ENCODE data around the gene SCYGR2.
"Not testable (repeated sequence)": the region's sequence is repeated elsewhere in the genome, so short reads cannot be mapped to it uniquely, and the experiment has no call there.

The SCYGR2 gene

DNA sequence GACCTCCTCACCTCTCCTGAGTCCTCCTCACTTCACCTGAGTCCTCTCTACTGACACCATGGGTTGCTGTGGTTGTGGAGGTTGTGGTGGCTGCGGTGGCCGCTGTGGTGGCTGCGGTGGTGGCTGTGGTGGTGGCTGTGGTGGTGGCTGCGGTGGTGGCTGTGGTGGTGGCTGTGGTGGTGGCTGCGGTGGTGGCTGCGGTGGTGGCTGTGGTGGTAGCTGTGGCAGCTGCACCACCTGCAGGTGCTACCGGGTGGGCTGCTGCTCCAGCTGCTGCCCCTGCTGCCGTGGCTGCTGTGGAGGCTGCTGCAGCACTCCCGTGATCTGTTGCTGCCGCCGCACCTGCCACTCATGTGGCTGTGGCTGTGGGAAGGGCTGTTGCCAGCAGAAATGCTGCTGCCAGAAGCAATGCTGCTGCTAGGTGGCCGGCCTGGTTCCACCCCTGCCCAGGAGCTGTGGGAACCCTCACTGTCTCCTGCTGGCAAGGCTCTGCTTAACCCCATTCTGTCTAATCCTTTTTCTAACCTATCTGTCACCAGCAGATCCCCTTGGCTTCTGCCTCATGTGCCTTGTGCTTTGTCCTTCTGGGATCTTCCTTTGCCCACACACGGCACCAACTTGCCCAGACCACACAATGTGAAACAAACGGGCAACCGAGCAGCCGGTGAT lies at the start of gene SCYGR2:
TSS of gene SCYGR2 (plus strand) at position 59 of the 669 bp plus-strand sequence. CDS start at position 59, 0 bp downstream.
- not testable (repeated sequence) for DNase-seq (ENCODE audit: low spot score); FAIRE-seq

- DNase-seq (ENCODE audit: low spot score) = no peak
- no peak for FAIRE-seq
These were observed 46.9 kb upstream of the SCYGR2 start for GRCh38 chr2:227551836-227552235.

DNA sequence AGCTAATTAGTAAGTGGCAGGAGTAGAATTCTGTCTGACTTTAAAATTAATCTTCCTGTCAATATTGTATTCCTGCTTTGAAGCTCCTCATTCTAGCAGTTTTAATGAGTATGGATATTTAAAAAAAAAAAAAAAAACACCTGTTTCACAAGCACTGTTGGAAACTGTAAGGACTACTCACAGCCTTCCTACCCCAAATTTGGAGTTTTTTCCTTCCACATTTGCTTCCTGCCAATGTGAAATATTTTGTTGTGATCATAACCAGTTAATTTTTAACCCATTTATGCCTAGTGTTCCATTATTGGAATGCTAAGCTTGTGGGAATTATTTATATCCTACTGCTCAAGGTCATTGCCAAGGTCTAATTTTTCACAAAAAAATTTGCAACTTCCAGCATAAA lies 36.1 kb upstream of the SCYGR2 start:
- FAIRE-seq (no peak), DNase-seq (ENCODE audit: low spot score) (no peak)

GRCh38 chr2:227565080-227565479 lies 33.6 kb upstream of the SCYGR2 start:
- no peak for FAIRE-seq
- DNase-seq (ENCODE audit: low spot score) = no peak

DNA sequence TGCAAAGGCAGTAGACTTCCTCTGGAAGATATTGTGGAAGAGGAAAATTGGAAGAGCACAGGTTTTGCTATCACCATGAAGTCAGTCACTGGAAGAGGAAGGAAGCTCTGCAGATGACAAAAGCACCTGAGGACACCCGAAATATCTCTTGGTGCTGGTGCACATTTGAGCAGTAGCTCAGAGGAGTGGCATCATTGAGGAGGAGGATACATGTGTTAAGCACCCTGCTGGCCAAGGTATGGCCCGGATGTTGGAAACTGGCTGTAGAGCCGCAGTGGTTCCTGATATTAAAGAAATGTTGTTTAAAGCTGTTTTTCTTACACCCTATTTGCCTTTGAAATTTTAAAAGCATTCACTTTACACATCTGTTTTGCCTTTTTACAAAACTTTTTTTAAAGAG lies 32.7 kb upstream of the SCYGR2 start:
- no peak for FAIRE-seq
- DNase-seq (ENCODE audit: low spot score) = no peak

GRCh38 chr2:227568852-227569169 lies 29.9 kb upstream of the SCYGR2 start:
- DNase-seq (ENCODE audit: low spot score) (no peak), FAIRE-seq (no peak)

- FAIRE-seq (no peak), DNase-seq (ENCODE audit: low spot score) (no peak)
These were observed 28.1 kb upstream of the SCYGR2 start for GRCh38 chr2:227570615-227571014.

DNA sequence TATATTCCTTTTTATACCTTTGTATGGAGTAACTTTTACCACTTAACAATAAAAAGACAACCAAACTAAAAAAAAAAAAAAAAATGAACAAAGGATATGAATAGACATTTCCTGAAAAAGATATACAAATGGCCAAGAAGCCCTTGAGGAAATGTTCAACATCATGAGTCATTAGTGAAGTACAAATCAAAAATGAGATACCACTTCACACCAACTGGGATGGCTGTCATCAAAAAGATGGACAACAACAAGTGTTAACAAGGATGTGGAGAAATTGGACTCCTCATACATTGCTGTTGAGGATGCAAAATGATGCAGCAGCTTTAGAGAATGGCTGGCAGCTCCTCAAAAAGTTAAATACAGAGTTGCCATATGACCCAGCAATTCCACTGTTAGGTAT lies 22.6 kb upstream of the SCYGR2 start:
- DNase-seq (ENCODE audit: low spot score) = no peak
- FAIRE-seq = no peak

GRCh38 chr2:227576812-227577211 lies 21.9 kb upstream of the SCYGR2 start:
- FAIRE-seq (no peak), DNase-seq (ENCODE audit: low spot score) (no peak)

- DNase-seq (ENCODE audit: low spot score) (no peak), FAIRE-seq (no peak)
These were observed 21.1 kb upstream of the SCYGR2 start for GRCh38 chr2:227577555-227577954.

- no peak for DNase-seq (ENCODE audit: low spot score)
These were observed 20.1 kb upstream of the SCYGR2 start for GRCh38 chr2:227578642-227579041.

GRCh38 chr2:227579791-227580190 lies 18.9 kb upstream of the SCYGR2 start:
- no peak for FAIRE-seq
- no peak for DNase-seq (ENCODE audit: low spot score)

More at GRCh38 chr2:227578642-227579041, 20.1 kb upstream of the SCYGR2 start:
- no peak for FAIRE-seq

DNA sequence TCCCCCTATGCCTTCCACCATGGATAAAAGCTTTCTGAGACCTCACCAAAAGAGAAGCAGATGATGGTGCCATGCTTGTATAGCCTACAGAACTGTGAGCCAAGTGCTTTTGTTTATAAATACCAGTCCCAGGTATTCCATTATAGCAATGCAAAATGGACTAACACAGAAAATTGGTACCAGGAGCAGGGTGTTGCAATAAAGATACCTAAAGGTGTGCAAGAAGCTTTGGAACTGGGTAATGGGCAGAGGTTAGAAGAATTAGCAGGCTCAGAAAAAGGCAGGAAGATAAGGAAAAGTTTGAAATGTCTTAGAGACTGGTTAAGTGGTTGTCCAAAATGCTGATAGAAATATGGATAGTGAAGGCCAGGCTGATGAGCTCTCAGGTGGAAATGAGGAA lies 16.3 kb upstream of the SCYGR2 start:
- FAIRE-seq = no peak

GRCh38 chr2:227592694-227593387 lies 5.9 kb upstream of the SCYGR2 start:
- FAIRE-seq (no peak), DNase-seq (ENCODE audit: low spot score) (no peak)

More for the DNA sequence above, 16.3 kb upstream of the SCYGR2 start:
- no peak for DNase-seq (ENCODE audit: low spot score)

DNA sequence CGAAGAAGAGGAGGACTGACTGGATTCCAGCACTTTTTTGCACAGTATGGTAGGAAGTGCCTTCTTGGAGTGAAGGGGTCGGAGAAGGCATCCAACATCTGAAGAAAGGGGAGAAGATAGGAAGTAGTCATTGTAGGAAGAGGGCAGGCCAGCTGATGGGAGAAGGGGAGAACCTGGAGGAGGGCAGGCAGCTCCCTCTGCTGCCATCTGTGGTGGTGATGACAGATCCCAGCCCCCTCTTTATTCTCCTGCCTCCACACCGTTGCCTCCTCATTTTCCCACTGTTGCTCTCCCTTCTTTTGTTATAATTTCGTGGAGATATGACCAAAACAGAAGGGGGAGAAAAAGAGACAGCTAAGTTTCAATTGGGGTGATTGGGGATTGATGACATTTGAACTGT lies 2.9 kb upstream of the SCYGR2 start:
- DNase-seq (ENCODE audit: low spot score) = no peak
- no peak for FAIRE-seq

GRCh38 chr2:227597036-227597435 lies 1.7 kb upstream of the SCYGR2 start:
- FAIRE-seq (no peak), DNase-seq (ENCODE audit: low spot score) (no peak)

DNA sequence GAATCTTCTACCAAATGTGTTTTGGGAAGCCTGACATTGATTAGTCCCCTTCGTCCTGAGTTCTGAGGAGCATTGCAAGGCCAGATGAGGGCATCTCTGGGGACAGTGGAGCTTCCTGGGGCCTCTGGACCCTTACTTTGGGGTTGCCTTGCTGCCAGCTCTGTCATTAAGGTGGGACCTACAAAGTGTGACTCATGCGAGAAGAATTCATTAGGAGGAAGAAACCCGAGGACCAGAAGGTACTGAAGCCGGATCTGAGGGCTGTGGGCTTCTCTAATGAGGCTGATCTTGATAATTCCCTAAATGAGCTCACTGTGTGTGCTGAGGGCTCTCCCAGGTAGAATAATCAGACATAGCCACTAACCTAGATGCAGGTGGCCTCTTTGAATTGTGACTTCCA lies 695 bp upstream of the SCYGR2 start:
- DNase-seq (ENCODE audit: low spot score) (no peak), FAIRE-seq (no peak)

- DNase-seq (ENCODE audit: low spot score) (no peak), FAIRE-seq (no peak)
These were observed 3.7 kb downstream of the SCYGR2 start for GRCh38 chr2:227602358-227602757.

- FAIRE-seq (no peak), DNase-seq (ENCODE audit: low spot score) (no peak)
These were observed 7.8 kb downstream of the SCYGR2 start for GRCh38 chr2:227606476-227606875.

DNA sequence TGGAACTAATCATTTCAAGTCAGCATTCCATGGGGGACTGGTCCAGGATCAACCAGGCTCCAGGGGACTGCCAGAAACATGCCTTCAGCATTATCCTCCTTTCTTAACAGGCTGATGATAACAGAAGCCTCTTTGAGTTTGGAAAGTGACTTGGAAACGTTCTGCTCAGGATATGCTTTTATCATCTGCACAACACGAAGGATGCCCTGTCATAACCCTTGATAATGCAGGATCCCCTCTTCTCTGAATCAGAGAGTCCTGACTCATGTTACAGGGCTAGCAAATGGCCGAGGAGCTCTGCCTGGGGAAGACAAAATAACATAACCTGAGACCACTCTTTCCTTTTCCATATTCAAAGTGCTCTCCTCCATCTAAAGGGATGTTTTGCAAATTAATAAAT lies 9.2 kb downstream of the SCYGR2 start:
- FAIRE-seq = no peak

DNA sequence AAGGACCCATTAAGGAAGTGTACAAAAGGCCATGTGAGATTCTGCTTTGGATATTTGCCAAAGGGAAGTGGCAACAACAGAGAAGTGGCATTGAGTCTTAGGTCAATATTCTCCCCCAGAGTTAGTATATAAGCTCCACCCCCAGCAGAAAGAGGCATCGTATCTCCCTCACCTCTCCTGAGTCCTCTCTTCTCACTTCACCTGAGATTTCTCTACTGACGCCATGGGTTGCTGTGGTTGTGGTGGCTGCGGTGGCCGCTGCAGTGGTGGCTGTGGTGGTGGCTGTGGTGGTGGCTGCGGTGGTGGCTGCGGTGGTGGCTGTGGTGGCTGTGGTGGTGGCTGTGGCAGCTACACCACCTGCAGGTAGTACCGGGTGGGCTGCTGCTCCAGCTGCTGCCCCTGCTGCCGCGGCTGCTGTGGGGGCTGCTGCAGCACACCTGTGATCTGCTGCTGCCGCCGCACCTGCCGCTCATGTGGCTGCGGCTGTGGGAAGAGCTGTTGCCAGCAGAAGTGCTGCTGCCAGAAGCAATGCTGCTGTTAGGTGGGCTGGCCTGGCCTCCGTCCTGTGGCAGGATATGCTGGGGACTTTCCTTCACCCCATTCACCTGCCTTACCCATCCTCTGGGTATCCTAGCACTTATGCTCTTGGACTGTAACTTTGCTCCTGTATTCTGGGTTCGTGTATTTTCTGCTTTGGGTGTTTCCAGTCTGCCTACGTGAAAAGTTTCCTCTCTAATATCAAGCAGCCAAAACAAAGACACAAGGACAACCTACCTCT lies 10.1 kb downstream of the SCYGR2 start:
- FAIRE-seq = no peak
- DNase-seq (ENCODE audit: low spot score) = no peak

More for the DNA sequence above, 9.2 kb downstream of the SCYGR2 start:
- no peak for DNase-seq (ENCODE audit: low spot score)

DNA sequence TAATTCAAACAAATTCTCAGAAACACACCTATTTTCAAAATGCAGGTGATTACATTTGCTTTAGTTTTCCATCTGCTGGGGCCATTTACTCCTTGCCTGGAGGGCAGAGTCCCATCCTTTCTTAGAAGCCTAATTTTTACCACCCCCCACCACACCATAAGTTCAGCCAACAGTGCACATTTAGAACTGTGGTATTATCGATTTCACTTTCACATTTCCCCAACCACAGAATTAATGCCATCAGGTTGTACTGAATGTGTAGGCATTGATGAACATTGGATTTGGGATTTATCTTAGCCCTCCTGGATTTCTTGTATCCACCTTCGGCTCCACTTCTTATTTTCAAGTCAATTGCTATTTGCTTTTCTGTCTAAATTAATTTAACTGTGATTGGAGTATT lies 11.4 kb downstream of the SCYGR2 start:
- DNase-seq (ENCODE audit: low spot score) (no peak), FAIRE-seq (no peak)

All from RCC 7860 (cell line).